ENCODE data around the gene ITGB3.
"Not testable (repeated sequence)": the region's sequence is repeated elsewhere in the genome, so short reads cannot be mapped to it uniquely, and the experiment has no call there.

The ITGB3 gene

GRCh38 chr17:47253541-47254402 lies at the start of gene ITGB3:
Gene ITGB3, plus strand, starts transcription at chr17:47253827. Its CDS starts 35 bp downstream, at chr17:47253862.
- peak; percentile 35 to 49 for DNase-seq (ENCODE audit: low read depth in 2 of 2)

- peak; percentile 15 to 34 for DNase-seq (ENCODE audit: low read depth in 2 of 2)
Observed at GRCh38 chr17:47203984-47204721, 49.5 kb upstream of the ITGB3 start.

- DNase-seq (ENCODE audit: low read depth in 2 of 2): no peak
Observed at GRCh38 chr17:47204722-47205418, 48.8 kb upstream of the ITGB3 start.

GRCh38 chr17:47205419-47205963 lies 48.1 kb upstream of the ITGB3 start:
- peak; percentile 35 to 56 for DNase-seq (ENCODE audit: low read depth in 2 of 2)

- no peak for DNase-seq (ENCODE audit: low read depth in 2 of 2)
Observed at GRCh38 chr17:47207143-47208067, 46.2 kb upstream of the ITGB3 start.

- DNase-seq (ENCODE audit: low read depth in 2 of 2): no peak
Observed at GRCh38 chr17:47208744-47209488, 44.7 kb upstream of the ITGB3 start, which contains the start of gene MYL4. Gene MYL4, plus strand, starts transcription at chr17:47209348. Its CDS starts 75 bp downstream, at chr17:47209423.

- DNase-seq (ENCODE audit: low read depth in 2 of 2): no peak
Observed at GRCh38 chr17:47209499-47209898, 44.1 kb upstream of the ITGB3 start.

GRCh38 chr17:47210105-47210504 lies 43.5 kb upstream of the ITGB3 start:
- DNase-seq (ENCODE audit: low read depth in 2 of 2): no peak

GRCh38 chr17:47210779-47211178 lies 42.8 kb upstream of the ITGB3 start:
- DNase-seq (ENCODE audit: low read depth in 2 of 2): no peak

- DNase-seq (ENCODE audit: low read depth in 2 of 2): no peak
Observed at GRCh38 chr17:47212458-47212857, 41.2 kb upstream of the ITGB3 start.

GRCh38 chr17:47213540-47213939 lies 40.1 kb upstream of the ITGB3 start:
- DNase-seq (ENCODE audit: low read depth in 2 of 2): no peak

- no peak for DNase-seq (ENCODE audit: low read depth in 2 of 2)
Observed at GRCh38 chr17:47214931-47215330, 38.7 kb upstream of the ITGB3 start.

- DNase-seq (ENCODE audit: low read depth in 2 of 2): not testable (repeated sequence)
Observed at GRCh38 chr17:47216821-47217220, 36.8 kb upstream of the ITGB3 start.

- DNase-seq (ENCODE audit: low read depth in 2 of 2): not testable (repeated sequence)
Observed at GRCh38 chr17:47217279-47217678, 36.3 kb upstream of the ITGB3 start.

GRCh38 chr17:47218896-47219430 lies 34.7 kb upstream of the ITGB3 start:
- DNase-seq (ENCODE audit: low read depth in 2 of 2): no peak

GRCh38 chr17:47219621-47220475 lies 33.8 kb upstream of the ITGB3 start:
- DNase-seq (ENCODE audit: low read depth in 2 of 2): no peak

GRCh38 chr17:47220531-47220999 lies 33.1 kb upstream of the ITGB3 start:
- no peak for DNase-seq (ENCODE audit: low read depth in 2 of 2)

- DNase-seq (ENCODE audit: low read depth in 2 of 2): no peak
Observed at GRCh38 chr17:47221154-47221553, 32.5 kb upstream of the ITGB3 start.

- DNase-seq (ENCODE audit: low read depth in 2 of 2): no peak
Observed at GRCh38 chr17:47222047-47222446, 31.6 kb upstream of the ITGB3 start.

Data from stimulated activated CD4-positive, alpha-beta T cell treated with anti-CD3 and anti-CD28 coated beads, Interleukin-4, amount 100 ng/mL, for 48 hours (primary cell).